GM19193 (cell line): ENCODE results near the gene CD44.

ENCODE experiments used
- POLR2A ChIP-seq: IDR thresholded peaks from 4 replicates; pipeline ENCODE4 v1.6.1; 2011; ENCODE audit not compliant: insufficient read depth, insufficient read length; ENCODE audit errors: extremely low read depth

The CD44 gene

DNA sequence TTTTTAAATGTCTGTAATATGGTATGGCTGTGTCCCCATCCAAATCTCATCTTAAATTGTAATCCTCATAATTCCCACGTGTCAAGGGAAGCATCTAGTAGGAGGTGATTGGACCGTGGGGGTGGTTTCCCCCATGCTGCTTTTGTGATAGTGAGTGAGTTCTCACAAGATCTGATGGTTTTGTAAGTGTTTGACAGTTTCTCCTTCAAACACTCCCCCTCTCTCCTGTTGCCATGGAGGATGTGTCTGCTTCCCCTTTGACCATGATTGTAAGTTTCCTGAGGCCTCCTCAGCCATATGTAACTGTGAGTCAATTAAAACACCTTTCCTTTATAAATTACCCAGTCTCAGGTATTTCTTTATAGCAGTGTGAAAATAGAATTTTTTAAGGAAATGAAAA lies 31.1 kb upstream of the CD44 start:
- TF ChIP-seq POLR2A: no peak

DNA sequence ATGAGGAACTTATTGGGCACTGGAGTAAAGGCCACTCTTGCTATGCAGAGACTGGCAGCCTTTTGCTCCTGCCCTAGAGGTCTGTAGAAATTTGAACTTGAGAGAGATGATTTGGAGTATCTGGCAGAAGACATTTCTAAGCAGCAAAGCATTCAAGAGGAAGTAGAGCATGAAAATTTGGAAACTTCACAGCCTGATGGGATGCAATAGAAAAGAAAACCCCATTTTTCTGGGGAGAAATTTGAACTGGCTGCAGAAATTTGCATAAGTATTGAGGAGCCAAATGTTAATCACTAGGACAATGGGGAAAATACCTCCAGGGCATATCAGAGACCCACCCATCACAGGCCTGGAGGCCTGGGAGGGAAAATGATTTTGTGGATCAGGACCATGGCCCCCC lies 29.9 kb upstream of the CD44 start:
- TF ChIP-seq POLR2A: no peak

DNA sequence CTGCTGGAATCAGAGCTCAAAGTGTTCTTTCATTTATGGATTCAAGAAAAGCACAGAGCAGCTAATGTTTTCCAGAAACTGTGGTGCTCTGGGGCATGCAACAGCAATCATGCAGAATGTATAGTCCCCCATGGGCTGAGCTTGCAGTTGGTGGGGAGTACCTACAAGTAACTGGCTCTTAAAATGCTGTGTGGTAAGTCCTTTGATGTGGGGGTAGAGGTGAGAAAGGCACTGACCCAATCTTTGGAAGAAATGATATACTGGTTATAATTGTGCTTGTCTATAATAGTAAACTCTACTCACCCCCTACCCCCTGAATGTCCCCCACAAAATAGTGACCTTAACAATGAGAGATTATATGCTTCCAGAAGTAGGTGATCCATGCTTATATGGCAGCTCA lies 29.1 kb upstream of the CD44 start:
- no peak for TF ChIP-seq POLR2A

DNA sequence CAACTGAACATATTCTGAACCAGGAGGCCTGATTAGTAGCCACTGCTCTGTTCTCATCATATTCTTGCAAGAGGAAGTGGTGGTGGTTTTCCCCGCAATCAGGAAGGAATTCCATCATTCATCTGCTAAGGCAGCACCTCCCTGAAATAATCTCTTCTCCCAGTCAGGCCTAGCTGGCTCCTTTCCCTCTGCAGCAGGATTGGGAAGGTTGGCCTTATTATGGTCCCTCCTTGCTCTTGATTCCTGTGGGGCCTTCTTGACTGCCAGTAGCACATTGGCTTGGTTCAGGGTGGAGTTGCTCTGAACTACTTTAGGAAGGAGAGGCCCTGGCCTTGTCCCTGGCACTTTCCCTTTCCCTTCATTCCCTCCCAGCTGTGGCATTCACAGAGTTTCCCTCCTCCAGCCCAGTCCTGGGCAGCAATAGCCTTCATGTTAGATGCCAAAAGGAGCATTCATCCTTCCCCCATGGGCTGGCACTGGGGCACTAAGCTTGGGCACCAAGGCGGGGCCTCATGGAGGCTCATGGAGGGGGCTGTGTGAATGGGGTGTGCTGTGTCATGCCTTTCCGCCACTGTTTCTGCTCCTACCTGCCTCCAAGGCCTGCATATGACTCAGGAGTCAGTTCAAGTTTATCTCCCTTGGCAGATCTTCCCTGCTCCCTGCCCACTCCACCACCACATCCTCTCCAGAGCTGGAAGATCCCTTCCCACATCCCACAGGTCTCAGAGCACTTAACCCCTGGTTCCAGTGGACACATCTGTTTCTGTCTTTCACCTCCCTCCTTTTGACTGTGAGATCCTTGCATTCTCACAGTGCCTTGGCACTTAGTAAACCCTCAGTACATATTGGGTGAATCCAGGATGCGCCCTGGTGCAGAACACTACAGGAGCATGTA lies 27.6 kb upstream of the CD44 start:
- no peak for TF ChIP-seq POLR2A

DNA sequence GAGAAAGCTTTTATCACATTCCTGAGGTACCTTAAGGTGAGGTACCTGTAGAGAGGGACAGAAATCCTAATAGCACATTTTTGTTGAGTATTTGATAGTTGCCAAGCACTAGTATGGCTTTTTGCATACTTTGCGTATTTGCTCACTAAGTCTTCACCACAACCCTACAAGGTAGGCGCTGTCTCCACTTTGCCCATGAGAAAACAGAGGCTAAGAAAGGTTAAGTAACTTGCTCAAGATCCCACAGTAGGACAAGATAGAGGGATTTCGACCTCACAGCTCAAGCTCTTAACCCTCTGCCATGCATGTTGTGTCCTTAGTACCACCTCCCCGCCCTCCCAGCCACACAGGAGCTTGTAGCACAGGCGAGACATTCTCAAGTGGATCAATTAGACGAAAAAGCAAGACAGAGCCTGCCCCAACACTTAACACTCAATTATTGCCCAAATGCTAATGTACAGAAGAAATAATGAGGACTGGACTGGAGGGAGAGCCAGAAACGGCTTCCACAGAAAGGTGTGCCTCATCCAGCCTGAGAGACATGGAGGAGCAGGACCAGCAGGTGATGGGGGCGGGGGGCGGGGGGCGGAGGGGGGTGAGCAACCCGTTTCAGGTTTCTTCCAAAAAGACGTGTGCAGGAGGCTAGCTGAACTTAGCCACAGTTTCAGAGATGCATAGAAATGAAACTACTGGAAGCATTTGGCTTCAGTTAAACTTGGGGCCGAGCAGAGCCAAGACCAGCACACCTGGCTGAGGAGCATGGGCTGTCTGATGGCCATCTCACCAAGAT lies 26.7 kb upstream of the CD44 start:
- no peak for TF ChIP-seq POLR2A

DNA sequence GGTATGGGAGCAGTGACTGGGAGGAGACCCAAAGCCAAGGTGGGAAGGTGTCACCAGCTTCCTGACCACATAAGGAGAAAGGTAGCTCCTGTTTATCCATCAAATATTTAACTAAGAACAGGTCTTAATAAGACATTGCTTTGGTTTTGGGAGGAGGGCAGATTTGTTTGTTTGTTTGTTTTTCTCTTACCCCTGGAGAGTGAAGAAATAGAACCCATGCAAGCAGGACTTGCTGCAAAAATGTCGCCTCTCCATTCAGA lies 26.2 kb upstream of the CD44 start:
- no peak for TF ChIP-seq POLR2A

DNA sequence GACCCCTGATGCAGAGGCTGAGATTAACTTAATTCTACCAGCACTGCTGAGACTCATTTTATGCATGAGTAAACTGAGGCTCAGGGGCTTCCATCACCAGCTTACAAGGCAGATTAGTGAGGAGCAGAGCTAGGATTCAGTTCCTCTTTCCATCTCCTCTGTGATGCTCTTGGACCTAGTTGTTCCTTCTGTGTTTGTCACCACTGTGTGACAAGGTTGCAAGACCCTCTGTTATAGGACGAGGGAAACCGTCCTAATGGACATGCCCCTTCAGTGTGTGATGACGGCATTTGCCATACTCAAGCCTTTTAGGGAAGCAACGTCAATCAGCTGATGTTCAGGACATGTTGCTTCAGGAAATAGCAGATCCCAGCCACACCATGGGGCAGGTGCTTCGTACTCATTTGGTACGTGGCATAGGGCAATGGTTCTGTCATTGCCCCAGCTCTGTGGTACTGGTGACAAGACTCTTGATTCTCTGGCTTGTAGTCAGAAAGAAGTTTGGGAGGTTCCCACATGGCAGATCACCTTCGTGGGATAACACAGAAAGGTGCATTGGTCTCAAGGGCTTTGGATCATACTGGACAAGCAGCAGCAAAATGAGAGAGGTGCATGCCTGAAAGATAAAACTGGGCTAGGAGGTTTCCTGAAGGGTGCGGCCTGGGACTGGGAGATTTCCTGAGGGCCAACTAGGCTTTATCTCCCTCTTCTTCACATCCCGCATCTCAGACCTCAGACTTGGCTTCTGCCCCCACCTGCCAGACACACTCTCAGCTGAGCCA lies 23.9 kb upstream of the CD44 start:
- TF ChIP-seq POLR2A: no peak

DNA sequence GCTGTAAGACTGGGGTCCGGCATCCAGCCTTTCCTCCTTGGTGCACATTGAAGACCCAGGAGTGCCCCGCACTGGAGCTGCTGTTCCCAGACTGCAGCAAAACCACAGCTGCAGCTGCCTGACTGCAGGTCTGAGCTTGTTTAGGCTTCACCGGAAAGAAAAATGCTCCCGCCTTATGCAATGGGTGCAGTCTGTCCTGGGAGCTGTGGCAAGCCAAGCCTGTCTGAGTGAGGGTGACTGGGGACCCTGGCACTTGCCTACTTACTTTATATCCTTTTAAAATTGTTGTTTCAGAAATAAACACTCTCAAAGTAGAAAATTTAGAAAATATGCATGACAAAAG lies 23.3 kb upstream of the CD44 start:
- TF ChIP-seq POLR2A: no peak

GRCh38 chr11:35116245-35116644 lies 22.7 kb upstream of the CD44 start:
- TF ChIP-seq POLR2A: no peak

DNA sequence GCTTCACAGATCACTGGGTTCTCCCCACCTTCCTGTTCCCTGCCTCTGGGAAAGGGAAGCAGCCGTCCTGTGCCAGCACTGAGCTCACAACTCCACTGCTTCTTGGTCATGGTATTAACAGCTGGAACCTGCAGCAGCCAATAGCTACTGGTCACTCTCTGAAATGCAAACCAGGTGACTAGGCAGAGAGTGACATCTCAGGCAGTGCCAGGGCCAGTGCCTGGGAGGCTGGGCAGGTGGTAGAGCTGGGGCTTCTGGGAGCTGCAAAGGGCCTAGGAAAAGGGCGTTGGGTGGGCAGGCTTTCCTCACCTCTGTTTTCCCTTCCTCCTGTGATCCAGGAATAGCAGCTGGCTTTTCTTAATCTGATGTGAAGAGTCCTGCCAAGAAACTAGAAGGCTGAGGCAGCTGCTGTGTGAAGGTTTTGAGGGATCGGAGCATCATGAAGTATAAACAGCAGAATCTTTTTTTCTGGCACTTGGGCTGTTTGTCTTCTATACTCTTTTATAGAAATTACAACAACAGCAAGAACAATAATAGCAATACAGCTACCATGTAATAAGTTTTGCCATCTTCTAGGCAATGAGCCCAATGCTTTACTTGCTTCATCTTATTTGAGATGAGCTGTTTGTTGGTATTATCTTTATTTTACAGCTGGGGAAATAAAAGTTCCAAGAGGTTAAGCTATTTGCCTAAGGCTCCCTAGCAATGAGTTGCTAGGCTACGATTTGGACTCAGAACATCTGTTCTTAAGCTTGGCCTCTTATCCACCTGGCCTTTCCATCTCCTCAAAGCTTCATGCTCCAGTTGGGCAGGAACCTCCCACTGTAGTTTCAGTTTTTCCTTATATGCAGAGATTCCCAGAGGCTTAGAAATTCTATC lies 22.0 kb upstream of the CD44 start:
- no peak for TF ChIP-seq POLR2A

DNA sequence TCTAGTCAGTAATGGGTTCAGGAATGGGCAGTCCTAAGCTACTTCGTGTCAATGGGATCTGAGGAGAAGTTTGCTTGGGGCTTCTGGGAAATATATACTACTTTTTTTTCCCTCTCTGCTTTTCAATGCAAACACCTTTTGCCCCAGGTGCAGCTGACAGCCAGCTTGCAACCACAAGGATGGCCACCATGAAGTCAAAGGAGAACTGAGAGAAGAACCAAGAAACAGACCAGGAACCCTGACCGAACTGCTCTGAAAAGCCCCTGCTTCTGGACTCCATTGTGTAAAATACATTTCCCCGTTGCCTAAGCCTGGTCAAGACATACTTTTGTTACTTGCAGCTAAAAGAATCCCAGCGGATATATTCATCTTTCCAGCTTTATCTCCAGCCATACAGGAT lies 20.1 kb upstream of the CD44 start:
- TF ChIP-seq POLR2A: no peak

DNA sequence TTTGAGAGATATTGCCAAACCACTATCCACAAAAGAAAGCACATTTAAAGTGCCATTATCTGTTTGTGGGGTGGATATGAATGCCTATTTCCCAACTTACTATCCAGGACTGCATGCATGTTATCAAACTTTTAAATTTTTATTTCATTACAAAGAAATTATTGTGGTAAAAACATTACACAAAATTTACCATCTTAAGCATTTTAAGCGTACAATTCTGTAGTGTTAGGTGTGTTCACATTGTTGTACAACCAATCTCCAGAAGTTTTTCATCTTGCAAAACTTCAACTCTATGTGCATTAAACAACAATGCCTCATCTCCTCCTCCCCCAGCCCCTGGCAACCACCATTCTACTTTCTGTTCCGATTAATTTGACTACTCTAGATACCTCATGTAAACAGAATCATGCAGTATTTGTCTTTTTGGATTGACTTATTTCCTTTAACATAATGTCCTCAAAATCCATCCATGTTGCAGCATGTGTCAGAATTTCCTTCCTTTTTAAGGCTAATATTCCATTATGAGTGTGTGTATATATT lies 17.6 kb upstream of the CD44 start:
- no peak for TF ChIP-seq POLR2A

- TF ChIP-seq POLR2A: no peak
Observed at GRCh38 chr11:35122308-35122707, 16.7 kb upstream of the CD44 start.
